ENCODE data around the gene PNMA8B.

- TF ChIP-seq, protein P1, sequence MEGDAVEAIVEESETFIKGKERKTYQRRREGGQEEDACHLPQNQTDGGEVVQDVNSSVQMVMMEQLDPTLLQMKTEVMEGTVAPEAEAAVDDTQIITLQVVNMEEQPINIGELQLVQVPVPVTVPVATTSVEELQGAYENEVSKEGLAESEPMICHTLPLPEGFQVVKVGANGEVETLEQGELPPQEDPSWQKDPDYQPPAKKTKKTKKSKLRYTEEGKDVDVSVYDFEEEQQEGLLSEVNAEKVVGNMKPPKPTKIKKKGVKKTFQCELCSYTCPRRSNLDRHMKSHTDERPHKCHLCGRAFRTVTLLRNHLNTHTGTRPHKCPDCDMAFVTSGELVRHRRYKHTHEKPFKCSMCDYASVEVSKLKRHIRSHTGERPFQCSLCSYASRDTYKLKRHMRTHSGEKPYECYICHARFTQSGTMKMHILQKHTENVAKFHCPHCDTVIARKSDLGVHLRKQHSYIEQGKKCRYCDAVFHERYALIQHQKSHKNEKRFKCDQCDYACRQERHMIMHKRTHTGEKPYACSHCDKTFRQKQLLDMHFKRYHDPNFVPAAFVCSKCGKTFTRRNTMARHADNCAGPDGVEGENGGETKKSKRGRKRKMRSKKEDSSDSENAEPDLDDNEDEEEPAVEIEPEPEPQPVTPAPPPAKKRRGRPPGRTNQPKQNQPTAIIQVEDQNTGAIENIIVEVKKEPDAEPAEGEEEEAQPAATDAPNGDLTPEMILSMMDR (IDR thresholded peaks at IDR 0.05), result peak in 2 of 3 experiments; percentile 25 to 37
- TF ChIP-seq POLR2A (IDR thresholded peaks at IDR 0.05; ENCODE audit: low read depth) (no peak), POLR2AphosphoS5 (IDR thresholded peaks at IDR 0.05) (peak in 1 of 2 donors; percentile 10)
Measured at GRCh38 chr19:46489445-46490272, 6.0 kb downstream of the PNMA8B start.

All from esophagus muscularis mucosa (tissue), 3 donors.